Kidney (tissue), 14 donors: ENCODE data around the gene CKAP4. TPM values are rescaled to one million over a fixed set of nuclear protein-coding genes. Genes with fewer than 3 reads are reported as not detected.

ENCODE experiments used
- DNase-seq, 5 donors: peaks; one replicate each; pipeline ENCODE4 v3.0.0-alpha.2; 2013 to 2020
- FAIRE-seq: peaks from 2 replicates; lab custom pipeline; 2012; peaks lifted over from hg19 to GRCh38; lab: Jason Lieb, UNC
- H3K27ac ChIP-seq, 2 donors: one replicate each; pipeline ENCODE4 v1.7.0; 2013; ENCODE audit warnings: low read depth in 2 of 2, low read length in 2 of 2, inconsistent platforms in 1 of 2
- H3K27me3 ChIP-seq: one replicate; pipeline ENCODE4 v1.7.1; 2013; ENCODE audit warnings: low read length, inconsistent platforms; ENCODE audit not compliant: control insufficient read depth, insufficient read depth
- H3K36me3 ChIP-seq, 3 donors: one replicate each; pipeline versions ENCODE4 v1.7.0 to v1.7.1; 2013; ENCODE audit warnings: low read length in 3 of 3, control low read depth in 1 of 3, inconsistent platforms in 1 of 3; ENCODE audit not compliant: insufficient read depth in 3 of 3, control insufficient read depth in 2 of 3
- H3K4me1 ChIP-seq, 3 donors: one replicate each; pipeline versions ENCODE4 v1.7.0 to v1.7.1; 2013; ENCODE audit warnings: low read length in 3 of 3, inconsistent platforms in 1 of 3, low read depth in 1 of 3; ENCODE audit not compliant: control insufficient read depth in 2 of 3, insufficient read depth in 2 of 3
- H3K4me3 ChIP-seq, 3 donors: one replicate each; pipeline versions ENCODE4 v1.7.0 to v1.8.1; 2013; ENCODE audit warnings: low read length in 3 of 3, control low read depth in 1 of 3, inconsistent platforms in 1 of 3
- H3K9ac ChIP-seq, 3 donors: one replicate each; pipeline versions ENCODE4 v1.7.0 to v1.7.1; 2013; ENCODE audit warnings: low read length in 3 of 3, control low read depth in 1 of 3, inconsistent platforms in 1 of 3
- H3K9me3 ChIP-seq, 3 donors: one replicate each; pipeline versions ENCODE4 v1.7.0 to v1.7.1; 2013; ENCODE audit warnings: low read length in 3 of 3, control low read depth in 1 of 3, inconsistent platforms in 1 of 3; ENCODE audit not compliant: control insufficient read depth in 2 of 3, insufficient read depth in 1 of 3
- CTCF ChIP-seq: IDR thresholded peaks from 3 replicates; pipeline ENCODE4 v1.5.1; 2012; ENCODE audit warnings: mild to moderate bottlenecking, moderate library complexity, borderline replicate concordance; ENCODE audit not compliant: insufficient read depth; ENCODE audit errors: extremely low read depth
- intact Hi-C: fragments of 100-400 bp; cut with DNase I; formaldehyde crosslinking; loops from one replicate; pipeline ENCODE4 v1.11.1; 2022
- polyA plus RNA-seq: library from polyadenylated mRNA; stranded (reverse); fragments of 350-450 nt; fragmentation: Illumina TruSeq; extraction: RNeasy Lipid Tissue Mini Kit (QIAGEN cat#74804); gene quantifications from one replicate; pipeline ENCODE4 v1.2.3, GENCODE V29; 2014; ENCODE audit warnings: low read depth, low replicate concordance; ENCODE audit not compliant: insufficient read depth
- total RNA-seq: library from RNA; stranded (reverse); fragmentation: NEBNext Ultra II Directional; extraction: Animal tissue kit (Norgen Biotek cat#: 25700); gene quantifications from one replicate; pipeline ENCODE4 v1.2.1, GENCODE V29; 2021
- donor health status: control.
- donor health status: control.
- donor health status: control.
- donor health status: control.
- donor health status: control.
- donor health status: DM: yes; HTN: yes; CAD: no.
- donor health status: Normal renal cell carcinoma (clear cell type).

The CKAP4 gene
- total and polyA plus RNA-seq, 2 donors from 2014 or later = 29.2 to 43.0 TPM

GRCh38 chr12:106289196-106289681, 41.4 kb upstream of the CKAP4 start:
- Histone ChIP-seq H3K9ac (no peak overlapping the region), H3K9me3 (no peaks in the 10 kb centered on the region), H3K4me3 (no peak overlapping the region), H3K36me3 (no peaks in the 10 kb centered on the region), H3K4me1 (no peaks in the 10 kb centered on the region), H3K27ac (no peak overlapping the region), H3K27me3 (no peaks in the 10 kb centered on the region)
- intact Hi-C loops = loop anchor here (10.0 kb wide), 1 partner anchor 54 kb away; no protein-coding TSS in a partner anchor
- DNase-seq (no peak), FAIRE-seq (no peak)
- TF ChIP-seq CTCF = no peak

GRCh38 chr12:106288494-106289195, 40.8 kb upstream of the CKAP4 start:
- DNase-seq (no peak), FAIRE-seq (no peak)
- Histone ChIP-seq H3K27me3 (no peaks in the 10 kb centered on the region), H3K27ac (no peak overlapping the region), H3K4me3 (no peak overlapping the region), H3K9ac (no peak overlapping the region), H3K9me3 (no peaks in the 10 kb centered on the region), H3K4me1 (no peaks in the 10 kb centered on the region), H3K36me3 (no peaks in the 10 kb centered on the region)
- intact Hi-C loops = loop anchor here (10.0 kb wide), 1 partner anchor 54 kb away; no protein-coding TSS in a partner anchor
- TF ChIP-seq CTCF = no peak

GRCh38 chr12:106288101-106288493, 40.3 kb upstream of the CKAP4 start:
- intact Hi-C loops = loop anchor here (10.0 kb wide), 1 partner anchor 53 kb away; no protein-coding TSS in a partner anchor
- Histone ChIP-seq H3K4me3 (no peak overlapping the region), H3K36me3 (no peaks in the 10 kb centered on the region), H3K27ac (no peak overlapping the region), H3K9me3 (no peaks in the 10 kb centered on the region), H3K9ac (no peak overlapping the region), H3K4me1 (no peaks in the 10 kb centered on the region), H3K27me3 (no peaks in the 10 kb centered on the region)
- DNase-seq (no peak), FAIRE-seq (no peak)
- no peak for TF ChIP-seq CTCF
